Activated CD8-positive, alpha-beta memory T cell treated with anti-CD3 and anti-CD28 coated beads, Interleukin-2, amount 50 U/mL, for 1 hour (primary cell): ENCODE results near the gene CLRN3.

ENCODE experiments used
- DNase-seq: peaks from one replicate; pipeline ENCODE4 v3.0.0-alpha.2; 2020; ENCODE audit errors: extremely low read depth

CLRN3 gene

GRCh38 chr10:127892743-127893142 is at the start of gene CLRN3:
CLRN3 (minus strand) TSS chr10:127892941; CDS start chr10:127892784, 157 bp downstream.
- no peak for DNase-seq

GRCh38 chr10:127940866-127941640 is 48.3 kb upstream of the CLRN3 start:
- DNase-seq = no peak

- DNase-seq = no peak
These were observed 47.1 kb upstream of the CLRN3 start for GRCh38 chr10:127939786-127940330.

GRCh38 chr10:127937915-127938463 is 45.2 kb upstream of the CLRN3 start:
- DNase-seq = no peak

- DNase-seq = no peak
These were observed 44.3 kb upstream of the CLRN3 start for GRCh38 chr10:127937069-127937468.

GRCh38 chr10:127935071-127935561 is 42.4 kb upstream of the CLRN3 start:
- no peak for DNase-seq

GRCh38 chr10:127934383-127934782 is 41.6 kb upstream of the CLRN3 start:
- no peak for DNase-seq

GRCh38 chr10:127933271-127933670 is 40.5 kb upstream of the CLRN3 start:
- DNase-seq = no peak

- DNase-seq = no peak
These were observed 40.0 kb upstream of the CLRN3 start for GRCh38 chr10:127932521-127933270.

GRCh38 chr10:127928021-127928806 is 35.5 kb upstream of the CLRN3 start:
- DNase-seq = no peak

GRCh38 chr10:127926455-127926854 is 33.7 kb upstream of the CLRN3 start:
- no peak for DNase-seq

GRCh38 chr10:127925471-127926207 is 32.9 kb upstream of the CLRN3 start:
- DNase-seq = no peak

GRCh38 chr10:127923646-127924045 is 30.9 kb upstream of the CLRN3 start:
- no peak for DNase-seq

- DNase-seq = no peak
These were observed 30.1 kb upstream of the CLRN3 start for GRCh38 chr10:127922675-127923366.

- DNase-seq = no peak
These were observed 29.5 kb upstream of the CLRN3 start for GRCh38 chr10:127922206-127922605.

GRCh38 chr10:127921753-127922145 is 29.0 kb upstream of the CLRN3 start:
- DNase-seq = no peak

- DNase-seq = no peak
These were observed 28.5 kb upstream of the CLRN3 start for GRCh38 chr10:127921075-127921752.

- DNase-seq = no peak
These were observed 27.7 kb upstream of the CLRN3 start for GRCh38 chr10:127920306-127921074.
